ENCODE results near the gene THAP7. TPM values are rescaled to one million over a fixed set of nuclear protein-coding genes. Genes with fewer than 3 reads are reported as not detected.

The THAP7 gene
- total RNA-seq, 4 donors from 2014 or later: 38.5 to 49.0 (median 42.5) TPM

DNA sequence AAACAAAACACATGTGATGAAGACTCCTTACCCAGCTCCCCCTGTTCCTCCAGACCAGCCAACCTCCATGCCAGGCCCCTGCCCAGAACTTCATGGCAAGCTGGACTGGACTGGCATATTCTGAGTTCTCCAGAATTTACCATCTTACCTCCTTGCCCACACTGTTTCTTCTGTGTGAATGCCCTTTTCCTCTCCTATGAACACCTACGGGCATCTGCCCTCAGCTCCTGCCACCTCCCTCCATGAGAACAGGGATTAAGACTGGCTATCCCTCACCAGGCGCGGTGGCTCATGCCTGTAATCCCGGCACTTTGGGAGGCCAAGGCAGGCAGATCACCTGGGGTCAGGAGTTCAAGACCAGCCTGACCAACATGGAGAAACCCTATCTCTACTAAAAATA is 41.3 kb downstream of the THAP7 start:
- ATAC-seq: no peak
- no peak for TF ChIP-seq POLR2A (IDR thresholded peaks at IDR 0.05)
- TF ChIP-seq, protein P1, sequence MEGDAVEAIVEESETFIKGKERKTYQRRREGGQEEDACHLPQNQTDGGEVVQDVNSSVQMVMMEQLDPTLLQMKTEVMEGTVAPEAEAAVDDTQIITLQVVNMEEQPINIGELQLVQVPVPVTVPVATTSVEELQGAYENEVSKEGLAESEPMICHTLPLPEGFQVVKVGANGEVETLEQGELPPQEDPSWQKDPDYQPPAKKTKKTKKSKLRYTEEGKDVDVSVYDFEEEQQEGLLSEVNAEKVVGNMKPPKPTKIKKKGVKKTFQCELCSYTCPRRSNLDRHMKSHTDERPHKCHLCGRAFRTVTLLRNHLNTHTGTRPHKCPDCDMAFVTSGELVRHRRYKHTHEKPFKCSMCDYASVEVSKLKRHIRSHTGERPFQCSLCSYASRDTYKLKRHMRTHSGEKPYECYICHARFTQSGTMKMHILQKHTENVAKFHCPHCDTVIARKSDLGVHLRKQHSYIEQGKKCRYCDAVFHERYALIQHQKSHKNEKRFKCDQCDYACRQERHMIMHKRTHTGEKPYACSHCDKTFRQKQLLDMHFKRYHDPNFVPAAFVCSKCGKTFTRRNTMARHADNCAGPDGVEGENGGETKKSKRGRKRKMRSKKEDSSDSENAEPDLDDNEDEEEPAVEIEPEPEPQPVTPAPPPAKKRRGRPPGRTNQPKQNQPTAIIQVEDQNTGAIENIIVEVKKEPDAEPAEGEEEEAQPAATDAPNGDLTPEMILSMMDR (IDR thresholded peaks at IDR 0.05): no peak
- TF ChIP-seq EP300 (IDR thresholded peaks at IDR 0.05): no peak
- no peak for TF ChIP-seq POLR2AphosphoS5 (IDR thresholded peaks at IDR 0.05)
- 67 to 85% methylated on average over 1 to 3 of the region's 4 CpGs for WGBS, 2 donors (ENCODE audit: low coverage in 1 of 2)

DNA sequence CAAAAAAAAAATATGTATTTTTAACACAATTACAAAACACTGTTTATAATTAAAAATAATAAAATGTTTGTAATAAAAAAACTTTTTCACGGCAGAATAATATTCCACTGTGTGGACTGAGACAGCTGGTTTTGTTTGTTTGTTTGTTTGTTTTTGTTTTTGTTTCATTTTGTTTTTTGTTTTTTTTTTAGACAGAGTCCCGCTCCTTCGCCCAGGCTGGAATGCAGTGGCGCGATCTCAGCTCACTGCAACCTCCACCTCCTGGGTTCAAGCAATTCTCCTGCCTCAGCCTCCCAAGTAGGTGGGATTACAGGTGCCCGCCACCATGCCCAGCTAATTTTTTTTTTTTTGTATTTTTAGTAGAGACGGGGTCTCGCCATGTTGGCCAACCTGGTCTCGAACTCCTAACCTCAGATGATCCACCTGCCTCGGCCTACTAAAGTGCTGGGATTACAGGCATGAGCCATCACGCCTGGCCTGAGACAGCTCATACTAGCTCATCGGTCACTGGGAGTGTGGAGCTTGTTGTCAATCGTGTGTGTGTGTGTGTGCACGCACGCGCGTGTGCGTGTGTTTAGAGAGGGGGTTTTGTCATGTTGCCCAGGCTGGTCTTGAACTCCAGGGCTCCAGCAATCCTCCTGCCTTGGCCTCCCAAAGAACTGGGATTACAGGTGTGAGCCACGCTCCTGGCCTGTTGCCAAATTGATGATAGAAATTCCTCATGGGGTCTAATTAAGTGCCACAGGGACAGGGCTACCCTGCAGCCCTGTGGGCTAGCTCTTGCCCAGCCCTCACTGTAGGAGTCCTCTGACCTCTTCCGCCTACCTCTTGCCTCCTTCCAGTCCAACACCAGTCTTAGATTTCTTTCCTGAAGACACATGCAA is 42.1 kb downstream of the THAP7 start:
- Histone ChIP-seq H3K27ac (no peak overlapping the region), H3K4me1 (peaks cover 0 to 33% (median 7%) of the 10 kb centered on the region in 3 donors), H3K27me3 (peaks cover 25% of the 10 kb centered on the region), H3K36me3 (no peaks in the 10 kb centered on the region), H3K9me3 (no peaks in the 10 kb centered on the region), H3K4me3 (no peak overlapping the region)
- 97 to 98% methylated on average over 10 to 11 of the region's 20 CpGs for WGBS, 2 donors (ENCODE audit: low coverage in 1 of 2)
- TF ChIP-seq POLR2A (IDR thresholded peaks at IDR 0.05) (no peak), EP300 (IDR thresholded peaks at IDR 0.05) (no peak), POLR2AphosphoS5 (IDR thresholded peaks at IDR 0.05) (no peak)
- TF ChIP-seq, protein P1 (IDR thresholded peaks at IDR 0.05): no peak
- no peak for ATAC-seq

More for the DNA sequence above, 41.3 kb downstream of the THAP7 start:
- H3K4me3 ChIP-seq: no peak overlapping the region
- no peak overlapping the region for H3K27ac ChIP-seq
- no peaks in the 10 kb centered on the region for H3K36me3 ChIP-seq
- H3K9me3 ChIP-seq: no peaks in the 10 kb centered on the region
- H3K27me3 ChIP-seq: peaks cover 30% of the 10 kb centered on the region
- peaks cover 0 to 40% (median 9%) of the 10 kb centered on the region in 3 donors for H3K4me1 ChIP-seq

DNA sequence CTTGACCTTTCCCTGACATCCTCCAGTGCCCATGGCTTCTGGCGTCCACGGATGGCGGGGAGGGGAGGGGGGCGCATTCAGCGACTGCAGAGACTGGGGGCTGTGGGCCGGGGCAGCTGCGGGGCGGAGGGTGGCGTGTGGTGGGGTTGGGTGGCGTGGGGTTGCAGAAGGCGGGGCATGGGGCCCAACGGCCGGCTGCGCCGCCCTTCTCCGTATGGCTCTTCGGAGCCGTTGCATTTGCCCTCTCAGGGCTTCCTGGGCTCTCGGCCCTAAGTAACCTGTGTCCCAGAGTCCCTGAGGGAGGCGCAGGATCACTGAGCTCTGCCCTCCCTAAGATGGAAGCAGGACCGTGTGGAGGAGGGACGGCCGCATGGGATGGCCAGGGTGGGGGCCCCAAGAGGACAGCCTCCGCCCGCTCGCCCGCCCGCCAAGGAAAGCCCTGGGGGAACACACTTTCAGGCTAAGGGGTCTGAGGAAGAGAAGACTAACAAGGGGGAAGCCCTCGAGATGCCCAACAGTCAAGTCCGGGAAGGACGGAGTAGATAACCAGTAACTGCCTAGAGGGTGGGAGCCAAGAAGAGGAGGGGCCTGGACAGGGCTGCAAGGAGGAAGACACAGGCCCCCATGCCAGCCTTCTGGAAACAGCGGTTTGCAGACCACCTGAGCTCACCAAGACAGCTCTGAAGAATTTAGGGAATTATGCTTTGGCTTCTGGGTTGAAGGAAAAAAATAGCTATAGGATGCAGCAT is 44.1 kb downstream of the THAP7 start:
- peak overlapping the region; percentile 49 to 70 for H3K4me3 ChIP-seq
- peak; percentile 49 for ATAC-seq
- no peaks in the 10 kb centered on the region for H3K9me3 ChIP-seq
- peaks cover 0 to 17% of the 10 kb centered on the region in 2 donors for H3K36me3 ChIP-seq
- peak overlapping the region in 3 of 4 donors; percentile 55 to 72 (median 71) for H3K27ac ChIP-seq
- peaks cover 7% of the 10 kb centered on the region for H3K27me3 ChIP-seq
- peaks cover 0 to 27% (median 7%) of the 10 kb centered on the region in 3 donors for H3K4me1 ChIP-seq
- no peak for TF ChIP-seq POLR2A (IDR thresholded peaks at IDR 0.05)
- TF ChIP-seq EP300 (IDR thresholded peaks at IDR 0.05): no peak
- TF ChIP-seq POLR2AphosphoS5 (IDR thresholded peaks at IDR 0.05): no peak
- TF ChIP-seq, protein P1 (IDR thresholded peaks at IDR 0.05): peak in 1 of 4 experiments; percentile 12
- 6 to 12% methylated on average over 9 to 10 of the region's 32 CpGs for WGBS, 2 donors (ENCODE audit: low coverage in 1 of 2)

DNA sequence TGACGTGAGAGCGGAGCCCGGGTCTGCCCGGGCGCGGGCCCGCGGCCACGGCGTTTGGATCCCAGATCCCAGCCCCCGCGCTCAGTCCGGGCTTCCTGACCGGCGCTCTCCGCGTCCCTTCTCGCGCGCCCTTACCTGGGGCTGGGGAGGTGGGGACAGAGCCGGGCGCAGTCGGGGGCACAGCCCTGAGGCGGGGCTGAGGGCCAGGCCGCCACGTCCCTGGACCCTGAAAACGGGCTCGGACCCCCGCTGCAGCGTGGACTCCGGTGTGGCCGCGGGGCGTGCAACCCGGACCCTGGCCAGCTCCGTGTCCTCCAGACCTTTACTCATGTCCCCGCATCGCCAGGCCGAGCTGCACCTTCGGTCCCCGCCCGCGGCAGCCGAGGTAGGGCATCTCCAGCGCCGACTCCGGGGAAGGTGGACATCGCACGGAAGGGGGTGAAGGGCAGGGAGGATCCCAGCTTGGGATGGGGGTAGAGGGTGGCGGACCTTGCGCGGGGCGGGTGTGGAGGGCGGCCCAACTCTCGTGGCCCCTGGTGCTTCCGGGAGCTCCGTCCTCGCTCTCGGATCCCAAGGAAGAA is 44.7 kb downstream of the THAP7 start:
- Histone ChIP-seq H3K27me3 (peaks cover 2% of the 10 kb centered on the region), H3K4me3 (peak overlapping the region; percentile 49 to 70), H3K4me1 (peaks cover 0 to 27% (median 7%) of the 10 kb centered on the region in 3 donors), H3K9me3 (no peaks in the 10 kb centered on the region), H3K27ac (peak overlapping the region in 3 of 4 donors; percentile 55 to 72 (median 71)), H3K36me3 (peaks cover 0 to 24% of the 10 kb centered on the region in 2 donors)
- TF ChIP-seq POLR2AphosphoS5 (IDR thresholded peaks at IDR 0.05) (no peak), EP300 (IDR thresholded peaks at IDR 0.05) (no peak), POLR2A (IDR thresholded peaks at IDR 0.05) (no peak)
- TF ChIP-seq, protein P1 (IDR thresholded peaks at IDR 0.05): no peak
- WGBS, 2 donors (ENCODE audit: low coverage in 1 of 2): 0% methylated on average over 1 of the region's 59 CpGs; no CpG with 5 or more reads in 1 of the 2 donors
- peak; percentile 27 for ATAC-seq
